ENCODE results near the gene ANKRD42.

GRCh38 chr11:83152264-83152663, 41.2 kb upstream of the ANKRD42 start:
- TF ChIP-seq CTCF (tag by site-specific recombination; IDR thresholded peaks at IDR 0.05) = no peak
- TF ChIP-seq, protein P1, sequence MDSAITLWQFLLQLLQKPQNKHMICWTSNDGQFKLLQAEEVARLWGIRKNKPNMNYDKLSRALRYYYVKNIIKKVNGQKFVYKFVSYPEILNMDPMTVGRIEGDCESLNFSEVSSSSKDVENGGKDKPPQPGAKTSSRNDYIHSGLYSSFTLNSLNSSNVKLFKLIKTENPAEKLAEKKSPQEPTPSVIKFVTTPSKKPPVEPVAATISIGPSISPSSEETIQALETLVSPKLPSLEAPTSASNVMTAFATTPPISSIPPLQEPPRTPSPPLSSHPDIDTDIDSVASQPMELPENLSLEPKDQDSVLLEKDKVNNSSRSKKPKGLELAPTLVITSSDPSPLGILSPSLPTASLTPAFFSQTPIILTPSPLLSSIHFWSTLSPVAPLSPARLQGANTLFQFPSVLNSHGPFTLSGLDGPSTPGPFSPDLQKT (IDR thresholded peaks at IDR 0.05; ENCODE audit: borderline replicate concordance, low read depth, low read length) = no peak
- TF ChIP-seq ZNF664 (tag by site-specific recombination; IDR thresholded peaks at IDR 0.05) = no peak
